GM21447 (cell line): Measurements from ENCODE around the gene CLEC10A.
"Not testable (repeated sequence)": the region's sequence is repeated elsewhere in the genome, so short reads cannot be mapped to it uniquely, and the experiment has no call there.

Experiments
- ATAC-seq: cut with Tn5 transposase; IDR thresholded peaks from one replicate; pipeline ENCODE4 v1.9.1; 2021; ENCODE audit not compliant: unreplicated experiment

Gene CLEC10A

GRCh38 chr17:7108981-7109380 lies 28.9 kb upstream of the CLEC10A start:
- ATAC-seq: no peak

- ATAC-seq: no peak
Observed at GRCh38 chr17:7108560-7108925, 28.5 kb upstream of the CLEC10A start.

- ATAC-seq: no peak
Observed at GRCh38 chr17:7107795-7108559, 27.9 kb upstream of the CLEC10A start.

DNA sequence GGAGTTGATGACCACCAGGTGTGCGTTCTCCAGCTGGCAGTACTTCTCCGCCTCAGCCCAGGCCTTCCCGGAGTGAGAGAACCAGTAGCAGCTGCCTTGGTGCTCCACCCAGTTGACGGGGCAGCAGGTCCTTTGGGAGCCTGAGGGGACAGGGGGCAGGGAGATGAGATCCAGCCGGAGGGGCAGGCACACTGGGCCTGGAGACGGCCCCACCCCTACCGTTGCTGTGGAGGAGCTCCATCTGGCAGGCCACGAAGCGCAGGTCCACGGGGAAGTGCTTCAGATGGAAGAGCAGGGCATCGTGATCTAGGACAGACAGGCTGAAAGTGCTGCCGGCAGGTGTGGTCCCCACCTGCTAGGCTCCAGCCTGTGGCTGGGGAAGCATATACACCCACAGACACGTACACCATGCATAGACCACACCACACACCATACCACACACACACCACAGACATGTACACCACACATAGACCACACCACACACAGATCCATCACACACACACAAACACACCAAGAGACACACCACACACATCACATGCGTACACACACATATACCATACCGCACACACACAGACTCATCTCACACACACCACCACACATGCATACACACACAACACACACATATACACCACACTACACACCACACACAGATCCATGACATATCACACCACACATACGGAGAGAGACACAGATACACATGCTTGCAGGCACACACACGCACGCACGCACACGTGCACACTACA lies 27.1 kb upstream of the CLEC10A start:
- ATAC-seq: no peak

GRCh38 chr17:7102421-7102820 lies 22.4 kb upstream of the CLEC10A start:
- ATAC-seq: no peak

GRCh38 chr17:7101531-7101930 lies 21.5 kb upstream of the CLEC10A start:
- ATAC-seq: no peak

DNA sequence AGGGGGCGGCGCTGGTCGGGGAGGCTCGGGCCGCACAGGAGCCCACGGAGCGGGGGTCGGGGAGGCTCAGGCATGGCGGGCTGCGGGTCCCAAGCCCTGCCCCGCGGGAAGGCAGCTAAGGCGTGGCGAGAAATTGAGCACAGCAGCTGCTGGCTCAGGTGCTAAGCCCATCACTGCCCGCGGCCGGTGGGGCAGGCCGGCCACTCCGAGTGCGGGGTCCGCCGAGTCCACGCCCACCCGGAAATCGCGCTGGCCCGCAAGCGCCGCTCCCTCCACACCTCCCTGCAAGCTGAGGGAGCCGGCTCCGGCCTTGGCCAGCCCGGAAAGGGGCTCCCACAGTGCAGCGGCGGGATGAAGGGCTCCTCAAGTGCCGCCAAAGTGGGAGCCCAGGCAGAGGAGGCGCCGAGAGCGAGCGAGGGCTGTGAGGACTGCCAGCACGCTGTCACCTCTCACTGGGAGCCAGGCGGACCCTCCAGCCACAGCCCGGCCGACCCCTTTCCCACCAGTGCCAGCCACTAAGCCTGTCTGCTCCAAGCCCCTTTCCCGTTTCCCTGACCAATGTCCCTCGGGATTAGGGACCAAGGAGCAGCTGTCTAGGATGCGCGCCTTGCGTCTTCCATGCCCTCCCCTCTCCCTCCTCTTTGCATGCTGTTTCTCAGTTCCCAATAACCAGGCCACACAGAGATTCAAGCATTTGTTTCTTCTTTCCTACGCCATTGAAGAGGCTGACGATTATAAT lies 20.8 kb upstream of the CLEC10A start:
- ATAC-seq: not testable (repeated sequence)

- no peak for ATAC-seq
Observed at GRCh38 chr17:7098802-7099459, 18.9 kb upstream of the CLEC10A start.

GRCh38 chr17:7097940-7098339 lies 17.9 kb upstream of the CLEC10A start:
- no peak for ATAC-seq

DNA sequence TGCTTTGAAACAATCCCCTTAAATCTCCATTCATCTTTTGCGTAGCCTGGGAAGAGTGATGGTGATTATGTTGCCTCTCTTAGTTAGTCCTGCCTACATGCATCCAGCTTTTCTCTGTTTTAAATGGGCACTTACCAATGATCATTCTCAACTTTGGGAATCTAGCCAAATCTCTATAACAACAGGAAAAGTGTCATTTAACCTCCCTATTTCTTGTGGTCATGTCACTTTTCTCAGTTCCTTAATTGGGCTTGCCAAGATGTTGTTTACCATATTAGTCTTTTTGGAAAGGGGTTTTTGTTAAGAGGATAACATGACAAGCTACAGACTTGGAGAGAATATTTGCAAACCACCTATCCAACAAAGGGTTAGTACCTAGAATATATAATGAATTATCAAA lies 15.6 kb upstream of the CLEC10A start:
- no peak for ATAC-seq

GRCh38 chr17:7094652-7095019 lies 14.6 kb upstream of the CLEC10A start:
- no peak for ATAC-seq

GRCh38 chr17:7091311-7092005 lies 11.4 kb upstream of the CLEC10A start:
- ATAC-seq: not testable (repeated sequence)

GRCh38 chr17:7089570-7089969 lies 9.5 kb upstream of the CLEC10A start:
- not testable (repeated sequence) for ATAC-seq

- ATAC-seq: not testable (repeated sequence)
Observed at GRCh38 chr17:7088442-7088841, 8.4 kb upstream of the CLEC10A start.

- ATAC-seq: no peak
Observed at GRCh38 chr17:7084088-7084487, 4.0 kb upstream of the CLEC10A start.

GRCh38 chr17:7083592-7083991 lies 3.5 kb upstream of the CLEC10A start:
- no peak for ATAC-seq

DNA sequence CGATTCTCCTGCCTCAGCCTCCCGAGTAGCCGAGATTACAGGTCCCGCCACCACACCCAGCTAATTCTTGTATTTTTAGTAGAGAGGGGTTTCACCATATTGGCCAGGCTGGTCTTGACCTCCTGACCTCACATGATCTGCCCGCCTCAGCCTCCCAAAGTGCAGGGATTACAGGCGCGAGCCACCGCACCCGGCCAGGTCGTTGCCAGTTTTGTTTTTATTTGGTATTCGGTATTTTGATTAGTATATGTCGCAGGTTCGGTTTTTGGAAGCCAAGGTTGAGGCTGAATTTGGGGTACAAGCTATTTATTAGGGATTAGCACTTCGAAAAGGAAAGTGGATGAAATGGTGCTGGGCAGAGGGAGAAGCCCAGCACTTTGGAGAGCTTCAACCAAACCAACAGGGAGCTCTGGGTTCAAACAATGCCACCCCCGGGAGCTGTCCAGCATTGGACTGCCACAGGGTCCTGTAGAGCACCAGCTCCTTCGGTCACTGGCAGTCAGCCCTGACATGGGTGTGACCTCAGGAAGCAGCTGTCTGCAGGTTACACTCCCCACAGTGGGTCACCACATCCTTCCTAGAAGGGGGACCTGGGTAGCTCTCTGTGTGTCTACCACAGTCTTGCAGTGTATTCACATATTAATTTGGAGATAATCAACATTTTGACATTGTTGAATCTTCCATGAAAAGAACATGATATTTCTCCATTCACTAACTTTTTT lies 1.5 kb upstream of the CLEC10A start:
- ATAC-seq: no peak

DNA sequence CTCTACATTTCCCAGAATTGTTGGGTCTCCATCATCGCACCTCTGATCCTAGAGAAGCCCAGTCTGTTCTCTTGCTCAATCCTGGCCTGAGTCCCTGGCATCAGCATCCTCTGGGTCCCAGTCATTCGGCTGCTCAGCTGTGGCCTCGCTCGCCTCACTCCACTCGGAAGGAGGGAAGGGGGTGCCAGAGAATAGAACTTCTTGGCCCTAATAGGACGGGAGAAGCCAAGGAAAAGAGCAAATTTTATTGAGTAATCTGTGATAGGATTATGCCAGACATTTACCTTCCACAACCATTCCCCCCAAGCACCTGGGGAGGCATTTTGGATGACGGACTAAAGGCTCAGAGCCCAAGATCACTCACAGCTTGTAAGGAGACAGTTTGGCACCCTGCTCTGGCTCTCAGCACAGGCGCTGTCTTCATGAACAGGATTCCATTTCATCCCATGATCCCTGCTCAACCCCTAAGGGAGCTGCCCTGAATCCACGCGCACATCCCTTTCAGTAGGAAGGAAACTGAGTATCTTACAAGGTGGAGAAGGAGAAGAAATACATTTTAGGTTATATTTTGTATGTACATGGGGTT lies 498 bp upstream of the CLEC10A start:
- no peak for ATAC-seq

- no peak for ATAC-seq
Observed at GRCh38 chr17:7078711-7079110, 1.3 kb downstream of the CLEC10A start.
